KMS-11 (cell line): ENCODE measurements around the gene RNF31.
"Not testable (repeated sequence)": the region's sequence is repeated elsewhere in the genome, so short reads cannot be mapped to it uniquely, and the experiment has no call there.

Experiments used
- H2AFZ ChIP-seq: fragments of 200-600 bp; sonication (generic); 2 replicates; pipeline ENCODE4 v1.6.1; 2016; ENCODE audit warnings: antibody characterized with exemption, mixed run types, low read depth
- H3K27ac ChIP-seq: fragments of 200-600 bp; sonication (generic); 2 replicates; pipeline ENCODE4 v1.6.1; 2016; ENCODE audit warnings: mild to moderate bottlenecking, mixed run types
- H3K27me3 ChIP-seq: fragments of 200-600 bp; sonication (generic); 2 replicates; pipeline ENCODE4 v1.6.1; 2017; ENCODE audit warnings: mild to moderate bottlenecking, low read depth, mixed run types, moderate library complexity; ENCODE audit not compliant: insufficient read depth
- H3K36me3 ChIP-seq: fragments of 200-600 bp; sonication (generic); 2 replicates; pipeline ENCODE4 v1.6.1; 2017; ENCODE audit warnings: mild to moderate bottlenecking, mixed run types; ENCODE audit not compliant: insufficient read depth
- H3K4me1 ChIP-seq: fragments of 200-600 bp; sonication (generic); 2 replicates; pipeline ENCODE4 v1.6.1; 2016; ENCODE audit warnings: mild to moderate bottlenecking, low read depth, mixed run types; ENCODE audit not compliant: poor library complexity, severe bottlenecking
- H3K4me2 ChIP-seq: fragments of 200-600 bp; sonication (generic); 2 replicates; pipeline ENCODE4 v1.7.0; 2016; ENCODE audit warnings: mild to moderate bottlenecking, mixed run types
- H3K4me3 ChIP-seq: fragments of 200-600 bp; sonication (generic); IDR thresholded peaks from 2 replicates; pipeline ENCODE4 v1.6.1; 2017; ENCODE audit warnings: low read depth, low read length, mixed read lengths; ENCODE audit not compliant: insufficient read depth
- H3K79me2 ChIP-seq: fragments of 200-600 bp; sonication (generic); 2 replicates; pipeline ENCODE4 v1.6.1; 2016; ENCODE audit warnings: low read depth, mixed run types; ENCODE audit not compliant: insufficient read depth
- H3K9ac ChIP-seq: fragments of 200-600 bp; sonication (generic); 2 replicates; pipeline ENCODE4 v1.6.1; 2016; ENCODE audit warnings: mild to moderate bottlenecking, mixed run types
- H4K20me1 ChIP-seq: fragments of 200-600 bp; sonication (generic); 2 replicates; pipeline ENCODE4 v1.6.1; 2016; ENCODE audit warnings: mild to moderate bottlenecking, mixed run types; ENCODE audit not compliant: insufficient read depth
- TF ChIP-seq, protein P1 (sequence below): fragments of 200-600 bp; sonication (generic); conservative IDR thresholded peaks from 2 replicates; pipeline ENCODE4 v1.6.1; 2017; ENCODE audit warnings: low read depth, mild to moderate bottlenecking, antibody characterized with exemption, low read length, moderate library complexity, mixed read lengths

Gene RNF31

GRCh38 chr14:24100197-24100981 lies 46.9 kb upstream of the RNF31 start:
- Histone ChIP-seq H3K79me2 (no peaks in the 10 kb centered on the region), H3K4me1 (peaks cover 3% of the 10 kb centered on the region), H3K9ac (no peak overlapping the region), H3K27me3 (no peaks in the 10 kb centered on the region), H3K36me3 (no peaks in the 10 kb centered on the region), H4K20me1 (no peaks in the 10 kb centered on the region), H3K4me3 (no peak overlapping the region), H3K27ac (no peak overlapping the region), H3K4me2 (no peak overlapping the region), H2AFZ (no peak overlapping the region)
- TF ChIP-seq, protein P1, sequence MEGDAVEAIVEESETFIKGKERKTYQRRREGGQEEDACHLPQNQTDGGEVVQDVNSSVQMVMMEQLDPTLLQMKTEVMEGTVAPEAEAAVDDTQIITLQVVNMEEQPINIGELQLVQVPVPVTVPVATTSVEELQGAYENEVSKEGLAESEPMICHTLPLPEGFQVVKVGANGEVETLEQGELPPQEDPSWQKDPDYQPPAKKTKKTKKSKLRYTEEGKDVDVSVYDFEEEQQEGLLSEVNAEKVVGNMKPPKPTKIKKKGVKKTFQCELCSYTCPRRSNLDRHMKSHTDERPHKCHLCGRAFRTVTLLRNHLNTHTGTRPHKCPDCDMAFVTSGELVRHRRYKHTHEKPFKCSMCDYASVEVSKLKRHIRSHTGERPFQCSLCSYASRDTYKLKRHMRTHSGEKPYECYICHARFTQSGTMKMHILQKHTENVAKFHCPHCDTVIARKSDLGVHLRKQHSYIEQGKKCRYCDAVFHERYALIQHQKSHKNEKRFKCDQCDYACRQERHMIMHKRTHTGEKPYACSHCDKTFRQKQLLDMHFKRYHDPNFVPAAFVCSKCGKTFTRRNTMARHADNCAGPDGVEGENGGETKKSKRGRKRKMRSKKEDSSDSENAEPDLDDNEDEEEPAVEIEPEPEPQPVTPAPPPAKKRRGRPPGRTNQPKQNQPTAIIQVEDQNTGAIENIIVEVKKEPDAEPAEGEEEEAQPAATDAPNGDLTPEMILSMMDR = no peak

GRCh38 chr14:24100982-24101494 lies 46.3 kb upstream of the RNF31 start:
- Histone ChIP-seq H3K36me3 (no peaks in the 10 kb centered on the region), H3K4me2 (no peak overlapping the region), H3K27ac (no peak overlapping the region), H2AFZ (no peak overlapping the region), H3K4me1 (no peaks in the 10 kb centered on the region), H3K4me3 (no peak overlapping the region), H4K20me1 (no peaks in the 10 kb centered on the region), H3K27me3 (no peaks in the 10 kb centered on the region), H3K79me2 (no peaks in the 10 kb centered on the region), H3K9ac (no peak overlapping the region)
- TF ChIP-seq, protein P1 = no peak

GRCh38 chr14:24102357-24103048 lies 44.8 kb upstream of the RNF31 start:
- Histone ChIP-seq H3K79me2 (no peaks in the 10 kb centered on the region), H4K20me1 (no peaks in the 10 kb centered on the region), H3K9ac (no peak overlapping the region), H3K4me1 (no peaks in the 10 kb centered on the region), H3K36me3 (no peaks in the 10 kb centered on the region), H3K27me3 (no peaks in the 10 kb centered on the region), H3K27ac (no peak overlapping the region), H2AFZ (no peak overlapping the region), H3K4me3 (no peak overlapping the region), H3K4me2 (no peak overlapping the region)
- TF ChIP-seq, protein P1 = no peak

GRCh38 chr14:24103451-24103850 lies 43.8 kb upstream of the RNF31 start:
- Histone ChIP-seq H2AFZ (no peak overlapping the region), H3K4me2 (no peak overlapping the region), H4K20me1 (no peaks in the 10 kb centered on the region), H3K9ac (no peak overlapping the region), H3K27me3 (no peaks in the 10 kb centered on the region), H3K4me3 (no peak overlapping the region), H3K79me2 (no peaks in the 10 kb centered on the region), H3K4me1 (peaks cover 3% of the 10 kb centered on the region), H3K36me3 (no peaks in the 10 kb centered on the region), H3K27ac (no peak overlapping the region)
- TF ChIP-seq, protein P1 = no peak

GRCh38 chr14:24105609-24106239 lies 41.6 kb upstream of the RNF31 start:
- not testable (repeated sequence) for H3K79me2 ChIP-seq, H3K27me3 ChIP-seq, H3K4me2 ChIP-seq, H2AFZ ChIP-seq, H3K36me3 ChIP-seq, H3K27ac ChIP-seq, H4K20me1 ChIP-seq, H3K9ac ChIP-seq, H3K4me3 ChIP-seq
- H3K4me1 ChIP-seq = peaks cover 25% of the 10 kb centered on the region
